ENCODE data around the gene TMEM54. TPM values are rescaled to one million over a fixed set of nuclear protein-coding genes. Genes with fewer than 3 reads are reported as not detected.
A peak's percentile ranks its signal among the peaks of the same experiment; 100 is the strongest.

The TMEM54 gene
- total and polyA plus RNA-seq, 9 of the 15 experiments (the other 6 are each of a cell fraction or from before 2014, with no cell fraction given), result 1.00 to 16.2 (median 8.2) TPM

GRCh38 chr1:32886004-32886827 is 15.0 kb downstream of the TMEM54 start, which contains the start of gene HPCA (continued):
- no peak for TF ChIP-seq TCF7 (IDR thresholded peaks at IDR 0.05; ENCODE audit: borderline replicate concordance)
- peak; percentile 72; the same call in 1 of the 2 replicates for TF ChIP-seq SMAD3 (CRISPR knock-in tag; conservative IDR thresholded peaks at IDR 0.05)
- TF ChIP-seq ZBTB11 (CRISPR knock-in tag; IDR thresholded peaks at IDR 0.05), result peak in 1 of 3 experiments; percentile 80; a peak in 2 of 6 replicates
- no peak for TF ChIP-seq ZNF316 (IDR thresholded peaks at IDR 0.05)
- peak; percentile 100 for TF ChIP-seq FOXP1 (CRISPR knock-in tag; IDR thresholded peaks at IDR 0.05)
- peak; percentile 74; the same call in 1 of the 2 replicates for TF ChIP-seq KLF6 (CRISPR knock-in tag; IDR thresholded peaks at IDR 0.05; ENCODE audit: borderline replicate concordance)
- no peak for TF ChIP-seq ZNF696 (CRISPR knock-in tag; conservative IDR thresholded peaks at IDR 0.05)
- peak; percentile 88 for TF ChIP-seq ZNF668 (CRISPR knock-in tag; IDR thresholded peaks at IDR 0.05)
- no peak for TF ChIP-seq THRA (IDR thresholded peaks at IDR 0.05)
- no peak for TF ChIP-seq NR2C1 (IDR thresholded peaks at IDR 0.05)
- TF ChIP-seq NR2C1 (tag; IDR thresholded peaks at IDR 0.05), result no peak
- peak; percentile 96 for TF ChIP-seq FIP1L1 (IDR thresholded peaks at IDR 0.05; ENCODE audit: low read depth, low read length, poor library complexity, severe bottlenecking)
- peak in 1 of 2 experiments; percentile 93; a peak in 2 of 4 replicates for TF ChIP-seq FOXA3 (CRISPR knock-in tag; conservative IDR thresholded peaks at IDR 0.05 in 1 of 2, IDR thresholded peaks at IDR 0.05 in 1 of 2)
- no peak for TF ChIP-seq ZSCAN29 (IDR thresholded peaks at IDR 0.05)
- TF ChIP-seq MIER1 (IDR thresholded peaks at IDR 0.05; ENCODE audit: low read depth), result peak; percentile 99
- TF ChIP-seq BACH1 (tag; IDR thresholded peaks at IDR 0.05), result no peak
- TF ChIP-seq ZKSCAN3 (CRISPR knock-in tag; IDR thresholded peaks at IDR 0.05), result no peak
- TF ChIP-seq CAMTA2 (CRISPR knock-in tag; conservative IDR thresholded peaks at IDR 0.05), result no peak
- no peak for TF ChIP-seq NFYB (IDR thresholded peaks at IDR 0.05; ENCODE audit: extremely low read depth, insufficient read length)
- no peak for TF ChIP-seq NBN (IDR thresholded peaks at IDR 0.05; ENCODE audit: low read depth)
- TF ChIP-seq CEBPG (CRISPR knock-in tag; IDR thresholded peaks at IDR 0.05), result peak; percentile 59; the same call in 1 of the 2 replicates
- TF ChIP-seq CEBPG (tag; conservative IDR thresholded peaks at IDR 0.05 in 1 of 2, IDR thresholded peaks at IDR 0.05 in 1 of 2), result no peak

Measured in K562 (cell line).